K562 (cell line): ENCODE results near the gene PPP1R12B. TPM values are rescaled to one million over a fixed set of nuclear protein-coding genes. Genes with fewer than 3 reads are reported as not detected.
A peak's percentile ranks its signal among the peaks of the same experiment; 100 is the strongest.
"Not testable (repeated sequence)": the region's sequence is repeated elsewhere in the genome, so short reads cannot be mapped to it uniquely, and the experiment has no call there.

Experiments used
- ATAC-seq: fragments of 200-7000 bp; cut with Tn5 transposase; 3 replicates; pipeline ENCODE4 v1.9.1; 2020; ENCODE audit warnings: moderate library complexity
- BruUV-seq: library from RNA; stranded (reverse); fragments of 400-500 nt; replicated peaks from 2 replicates; lab custom pipeline; 2021; lab: Mats Ljungman, UMichigan
- CTCF ChIA-PET: fragments of 300-600 bp; formaldehyde crosslinking; extraction: SDS; loops from one replicate; lab custom pipeline; 2021; ENCODE audit warnings: low intra/inter-chr PET ratio; lab: Yijun Ruan, JAX
- POLR2A ChIA-PET: fragments of 300-600, 350-650 bp; sonication (Branson Sonifier 250); formaldehyde crosslinking; extraction: SDS; loops from one replicate; lab custom pipeline; 2021; ENCODE audit warnings: antibody characterized with exemption, inconsistent platforms; lab: Yijun Ruan, JAX
- DNase-seq, 4 experiments: peaks; one replicate each; pipeline versions ENCODE4 v3.0.0 to v3.0.0-alpha.2; 2011 to 2018; ENCODE audit warnings: low spot score in 3 of 4, mixed read lengths in 3 of 4; ENCODE audit errors: extremely low read depth in 1 of 4
- FAIRE-seq: peaks from 2 replicates; lab custom pipeline; 2011; peaks lifted over from hg19 to GRCh38; lab: Jason Lieb, UNC
- H2AFZ ChIP-seq: 2 replicates; pipeline ENCODE4 v1.6.0; 2011; ENCODE audit warnings: low read depth, low read length, control low read depth, inconsistent platforms
- H3K27ac ChIP-seq: fragments of 200-600 bp; 3 replicates; pipeline ENCODE4 v1.8.0; 2011; ENCODE audit warnings: low read depth, mild to moderate bottlenecking, control low read depth, inconsistent platforms, low read length, moderate library complexity, mixed read lengths; ENCODE audit errors: extremely low read depth
- H3K27me3 ChIP-seq, 2 experiments: fragments of 300-600 bp in 1 of 2; 2 replicates in 1 of 2; 3 replicates in 1 of 2; pipeline versions ENCODE4 v1.6.0 to v1.8.0; 2011; ENCODE audit warnings: inconsistent platforms in 2 of 2, low read length in 2 of 2, mild to moderate bottlenecking in 1 of 2, mixed read lengths in 1 of 2, moderate library complexity in 1 of 2; ENCODE audit not compliant: control insufficient read depth in 2 of 2, insufficient read depth in 2 of 2
- H3K36me3 ChIP-seq: fragments of 300-600 bp; 3 replicates; pipeline ENCODE4 v1.8.0; 2011; ENCODE audit warnings: mild to moderate bottlenecking, low read length, inconsistent platforms; ENCODE audit not compliant: control insufficient read depth, insufficient read depth
- H3K4me1 ChIP-seq, 2 experiments: fragments of 200-600 bp in 1 of 2; replicated peaks in 1 of 2; 2 replicates in 1 of 2; 3 replicates in 1 of 2; pipeline versions ENCODE4 v1.5.1 to v1.8.0; 2011; ENCODE audit warnings: inconsistent platforms in 2 of 2, low read length in 2 of 2, mild to moderate bottlenecking in 1 of 2, mixed read lengths in 1 of 2, moderate library complexity in 1 of 2; ENCODE audit not compliant: control insufficient read depth in 2 of 2, insufficient read depth in 2 of 2
- H3K4me2 ChIP-seq: 2 replicates; pipeline ENCODE4 v1.6.1; 2011; ENCODE audit warnings: low read length, control low read depth, inconsistent platforms, mixed read lengths; ENCODE audit not compliant: insufficient read depth
- H3K4me3 ChIP-seq: fragments of 200-600 bp; sonication (generic), shearing (Covaris generic); 2 replicates; pipeline ENCODE4 v1.5.1; 2016; ENCODE audit warnings: control low read depth, inconsistent platforms
- H3K79me2 ChIP-seq: fragments of 200-600 bp; 3 replicates; pipeline ENCODE4 v1.8.0; 2011; ENCODE audit warnings: low read length, inconsistent platforms; ENCODE audit not compliant: control insufficient read depth, insufficient read depth
- H3K9ac ChIP-seq, 2 experiments: 2 replicates each; pipeline versions ENCODE4 v1.6.0 to v1.6.1; 2011; ENCODE audit warnings: low read depth in 2 of 2, low read length in 2 of 2, control low read depth in 1 of 2, inconsistent platforms in 1 of 2, mild to moderate bottlenecking in 1 of 2, mixed read lengths in 1 of 2; ENCODE audit not compliant: insufficient read depth in 1 of 2
- H3K9me1 ChIP-seq: one replicate; pipeline ENCODE4 v1.6.0; 2011; ENCODE audit warnings: inconsistent platforms, mild to moderate bottlenecking, low read length, moderate library complexity; ENCODE audit not compliant: control insufficient read depth, insufficient read depth
- H3K9me3 ChIP-seq: replicated peaks from 2 replicates; pipeline ENCODE4 v1.5.1; 2011; ENCODE audit warnings: low read depth, low read length, inconsistent platforms; ENCODE audit not compliant: control insufficient read depth, insufficient read depth
- H4K20me1 ChIP-seq: replicated peaks from 2 replicates; pipeline ENCODE4 v1.6.1; 2011; ENCODE audit warnings: low read length, inconsistent platforms, mixed read lengths; ENCODE audit not compliant: control insufficient read depth, insufficient read depth
- ESRRA ChIP-seq: fragments of 450-650 bp; IDR thresholded peaks from 2 replicates; pipeline ENCODE4 v1.6.1; 2014; ENCODE audit warnings: low read depth, mild to moderate bottlenecking, moderate library complexity, borderline replicate concordance
- MLLT1 ChIP-seq, 2 experiments: fragments of 450-650 bp; IDR thresholded peaks; 2 replicates each; pipeline ENCODE4 v1.6.1; 2016
- SMARCA4 ChIP-seq: fragments of 450-650 bp; IDR thresholded peaks from 2 replicates; pipeline ENCODE4 v1.6.1; 2016
- SMARCC2 ChIP-seq: fragments of 450-650 bp; IDR thresholded peaks from 2 replicates; pipeline ENCODE4 v1.6.1; 2017; ENCODE audit warnings: antibody characterized with exemption, moderate library complexity, mild to moderate bottlenecking, low read depth
- SMARCE1 ChIP-seq: fragments of 450-650 bp; IDR thresholded peaks from 2 replicates; pipeline ENCODE4 v1.7.1; 2016; ENCODE audit warnings: mild to moderate bottlenecking
- SOX6 ChIP-seq: fragments of 450-650 bp; IDR thresholded peaks from 2 replicates; pipeline ENCODE4 v1.6.1; 2014; ENCODE audit warnings: mild to moderate bottlenecking
- WGBS: fragments of 100-300 bp; shearing (Covaris generic); methylation state at CpG from one replicate; pipeline ENCODE4 v1.1.6; 2016; ENCODE audit warnings: low coverage, mixed read lengths; ENCODE audit not compliant: insufficient coverage; ENCODE audit errors: missing lambda C conversion rate; 5-methylcytosine and 5-hydroxymethylcytosine counted together
- in situ Hi-C: fragments of 300-500 bp; cut with MboI; formaldehyde crosslinking; loops from 4 replicates; pipeline ENCODE4 v1.15.0; 2018; ENCODE audit warnings: inconsistent platforms, mixed read lengths
- intact Hi-C: fragments of 100-400 bp; cut with micrococcal nuclease; formaldehyde crosslinking; loops from 2 replicates; pipeline ENCODE4 v1.14.2; 2022
- polyA plus RNA-seq, 8 experiments: library from polyadenylated mRNA; depleted of rRNA in 4 of 8; stranded (reverse) in 5 of 8; unstranded in 3 of 8; fragments of >200 nt; fragmentation: Nextera tagmentation in 2 of 8; fragmentation: Illumina TruSeq in 1 of 8; extraction: Ambion mirVana in 2 of 8; extraction: Trizol in 1 of 8; gene quantifications; 2 replicates each; pipeline versions ENCODE4 v1.2.1 to v1.2.3, GENCODE V29; 2011 to 2014; ENCODE audit warnings: inconsistent platforms in 1 of 8, missing spikeins in 1 of 8
- total RNA-seq, 7 experiments: library from RNA; depleted of rRNA in 6 of 7; stranded (reverse); fragments of >200 nt in 6 of 7; fragmentation: Illumina TruSeq in 2 of 7; extraction: Trizol in 2 of 7; gene quantifications; 2 replicates each; pipeline versions ENCODE4 v1.2.1 to v1.2.3, GENCODE V29; 2011 to 2021; ENCODE audit warnings: low replicate concordance in 1 of 7

The PPP1R12B gene
- total and polyA plus RNA-seq, 9 of the 15 experiments (the other 6 are each of a cell fraction or from before 2014, with no cell fraction given): 0.73 to 16.9 (median 13.6) TPM

GRCh38 chr1:202484032-202484431, 135.5 kb downstream of the PPP1R12B start:
- intact Hi-C loops, H3K4me1 ChIP-seq, ATAC-seq, H3K4me2 ChIP-seq, H3K9me3 ChIP-seq, H2AFZ ChIP-seq, H3K4me3 ChIP-seq, H3K27me3 ChIP-seq, H3K36me3 ChIP-seq, H3K9ac ChIP-seq, H3K79me2 ChIP-seq, DNase-seq, H3K9me1 ChIP-seq, BruUV-seq, H4K20me1 ChIP-seq: not testable (repeated sequence)
- TF ChIP-seq SMARCA4 (peak; percentile 37; the same call in 1 of the 2 replicates), MLLT1 (IDR thresholded peaks at IDR 0.05) (peak in 1 of 2 experiments; percentile 92; a peak in 2 of 4 replicates), SMARCE1 (peak; percentile 87; the same call in 1 of the 2 replicates), SOX6 (peak; percentile 34; the same call in 1 of the 2 replicates), SMARCC2 (peak; percentile 50; the same call in 1 of the 2 replicates), ESRRA (peak; percentile 84; the same call in 1 of the 2 replicates)
- H3K27ac ChIP-seq: peak overlapping the region; percentile 8; the same call in 1 of the 3 replicates
- in situ Hi-C loops: loop anchor here (25.0 kb wide), 1 partner anchor 228 kb away; the partner anchor contains the start of gene SYT2
- 10% methylated on average over 2 of the region's 2 CpGs for WGBS
- POLR2A ChIA-PET: interaction anchor here (1.5 kb wide), 1 partner anchor 11 kb away, joined by 7 read pairs; no protein-coding TSS in a partner anchor
- FAIRE-seq: peak; percentile 23
- CTCF ChIA-PET: interaction anchor here (0.6 kb wide), 1 partner anchor 155 kb away, joined by 3 read pairs; no protein-coding TSS in a partner anchor

GRCh38 chr1:202484820-202485219, 136.3 kb downstream of the PPP1R12B start:
- intact Hi-C loops, FAIRE-seq, H3K4me2 ChIP-seq: not testable (repeated sequence)

More at GRCh38 chr1:202484820-202485219, 136.3 kb downstream of the PPP1R12B start:
- BruUV-seq, DNase-seq, H3K9ac ChIP-seq, H3K79me2 ChIP-seq, H3K9me3 ChIP-seq, H3K27me3 ChIP-seq, H3K4me1 ChIP-seq, H3K36me3 ChIP-seq, H2AFZ ChIP-seq, H3K9me1 ChIP-seq, H3K27ac ChIP-seq, H4K20me1 ChIP-seq, CTCF ChIA-PET, H3K4me3 ChIP-seq: not testable (repeated sequence)
- in situ Hi-C loops: loop anchor here (25.0 kb wide), 1 partner anchor 227 kb away; the partner anchor contains the start of gene SYT2
- ATAC-seq: peak; percentile 42
- WGBS: 76% methylated on average over 2 of the region's 3 CpGs
- POLR2A ChIA-PET: interaction anchor here (0.6 to 1.5 kb wide), 2 partner anchors 11 to 77 kb away, joined by 4 to 7 read pairs; no protein-coding TSS in a partner anchor
